Hindlimb muscle (tissue), 1 donor: Measurements from ENCODE around the gene ATP1B3. TPM values are rescaled to one million over a fixed set of nuclear protein-coding genes. Genes with fewer than 3 reads are reported as not detected.
"Not testable (repeated sequence)": the region's sequence is repeated elsewhere in the genome, so short reads cannot be mapped to it uniquely, and the experiment has no call there.

Source experiments
- DNase-seq: peaks from one replicate; pipeline ENCODE4 v3.0.0-alpha.2; 2013
- polyA plus RNA-seq: library from polyadenylated mRNA; unstranded; fragments of 120-200 nt; gene quantifications from one replicate; pipeline ENCODE4 v1.2.1, GENCODE V29; 2013; ENCODE audit not compliant: insufficient read length

ATP1B3 gene
- polyA plus RNA-seq, 1 donor: 89.0 TPM

DNA sequence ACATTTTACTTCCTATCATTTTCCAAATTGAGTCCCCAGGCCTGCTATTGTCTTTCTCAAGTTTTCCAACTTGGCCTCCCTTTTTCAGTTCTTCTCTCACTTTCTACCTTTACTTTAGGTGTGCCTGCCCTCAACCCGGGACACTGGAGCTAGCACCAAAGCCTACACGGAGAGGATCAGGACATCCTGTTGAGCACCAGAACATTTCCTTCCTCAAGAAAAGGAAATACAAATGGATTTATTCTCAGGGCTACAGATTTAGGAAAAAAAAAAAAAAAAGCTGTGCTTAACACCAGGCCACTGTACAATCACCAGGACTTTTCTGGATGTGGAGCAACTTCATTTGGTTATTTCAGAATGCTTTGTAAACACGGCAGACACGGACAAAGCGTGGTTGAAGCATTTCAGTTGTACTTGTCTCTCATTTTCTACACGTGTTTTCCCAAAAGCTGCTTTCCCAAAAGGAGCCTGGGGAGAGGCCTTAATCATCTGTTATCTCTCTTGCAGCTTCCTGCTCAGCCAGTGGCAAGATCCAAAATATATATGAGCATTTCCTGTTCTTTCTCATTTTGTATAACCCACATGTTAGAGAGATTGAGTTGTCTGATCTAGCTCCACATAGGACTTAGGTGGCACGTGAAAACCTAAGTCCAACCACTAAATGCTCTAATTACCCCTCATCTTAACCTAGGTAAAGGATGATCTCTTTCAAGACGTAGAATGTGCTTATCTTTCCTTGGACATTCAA is 15.5 kb upstream of the ATP1B3 start:
- DNase-seq: no peak

DNA sequence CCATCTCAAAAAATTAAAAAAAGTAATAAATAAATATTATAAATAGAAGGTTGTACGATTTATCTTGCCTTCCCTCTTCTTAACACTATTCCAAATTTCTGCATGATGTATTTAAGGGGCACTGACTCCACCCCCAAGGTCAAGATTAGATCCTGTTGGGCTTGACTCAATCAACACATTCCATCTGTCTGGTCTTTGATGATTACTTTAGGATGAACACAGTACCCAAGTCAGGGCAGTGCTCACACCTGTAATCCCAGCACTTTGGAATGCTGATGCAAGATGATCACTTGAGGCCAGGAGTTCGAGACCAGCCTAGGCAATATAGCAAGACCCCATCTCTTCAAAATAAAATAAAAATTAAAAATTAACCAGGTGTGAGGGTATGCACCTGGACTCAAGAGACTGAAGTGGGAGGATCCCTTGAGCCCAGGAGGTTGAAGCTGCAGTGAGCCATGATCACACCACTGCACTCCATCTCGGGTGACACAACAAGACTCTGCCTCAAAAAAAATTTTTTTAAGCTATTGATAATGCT is 14.1 kb upstream of the ATP1B3 start:
- DNase-seq: no peak

DNA sequence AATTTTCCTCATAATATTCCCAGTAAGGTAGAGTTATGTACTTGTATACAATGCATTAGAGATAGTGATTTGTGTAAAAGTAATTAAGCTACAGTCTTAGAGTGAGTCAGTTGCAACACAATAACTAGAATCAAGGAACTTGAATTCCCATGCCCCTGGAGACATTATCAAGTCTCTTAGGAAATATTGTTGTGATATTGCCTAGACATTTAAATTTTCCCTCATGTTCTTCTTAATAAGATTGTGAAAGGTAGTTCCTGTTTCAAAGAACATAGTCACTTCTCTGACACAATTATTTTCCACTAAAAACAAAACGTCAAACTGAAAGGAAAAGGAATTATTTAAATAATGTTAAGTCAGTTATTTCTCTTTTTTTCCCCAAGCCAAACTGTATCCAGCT is 13.0 kb upstream of the ATP1B3 start:
- no peak for DNase-seq

DNA sequence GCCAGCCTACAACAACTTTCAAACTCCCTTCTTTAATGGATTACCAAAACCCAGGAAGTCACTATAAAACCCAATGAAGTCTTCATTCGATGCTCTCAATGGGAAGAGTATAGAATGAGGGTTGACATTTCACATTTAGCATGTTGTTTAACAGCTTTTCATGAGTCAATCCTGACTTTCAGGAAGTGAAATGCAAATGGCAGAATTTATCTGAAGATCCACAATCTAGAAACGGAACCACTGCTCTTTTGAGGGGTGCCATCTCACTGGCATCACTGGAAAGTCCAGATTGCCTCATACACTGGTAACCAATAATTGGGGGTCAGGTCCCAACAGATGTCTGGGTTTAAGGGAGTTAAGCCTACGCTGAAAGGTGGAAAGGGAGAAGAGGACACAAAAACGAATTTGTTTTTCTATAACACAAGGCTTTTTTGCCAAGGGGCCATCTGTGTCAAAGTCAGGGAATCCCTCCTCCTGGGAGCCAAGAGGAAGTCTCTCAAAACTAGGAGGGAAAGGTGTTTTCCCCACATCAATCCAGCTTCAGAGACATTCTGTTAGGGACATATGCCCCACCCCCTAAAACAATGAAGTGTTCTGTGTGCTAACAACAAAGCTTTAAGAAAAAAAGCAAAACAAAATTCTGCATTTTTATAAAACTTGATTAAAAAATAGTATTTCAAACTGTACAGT is 12.0 kb upstream of the ATP1B3 start:
- DNase-seq: no peak

DNA sequence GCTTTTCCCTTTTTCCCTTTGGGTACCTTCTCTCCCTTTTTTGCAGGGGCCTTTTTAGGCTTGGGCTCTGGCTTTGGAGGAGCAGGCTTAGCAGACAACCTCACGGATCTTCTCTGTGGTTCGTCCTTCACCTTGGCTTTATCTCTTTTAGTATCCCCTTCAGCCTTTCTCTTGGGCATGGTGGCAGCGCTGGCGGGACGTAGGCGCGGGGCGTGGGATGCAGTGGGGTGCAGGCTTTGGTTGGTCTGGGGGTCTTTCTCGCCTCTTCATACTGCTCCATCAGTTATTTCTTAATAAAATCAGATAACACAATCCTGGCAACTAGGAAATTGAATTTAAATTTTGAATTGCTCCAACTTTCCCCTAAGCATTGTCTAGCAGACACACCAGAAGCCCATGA is 11.3 kb upstream of the ATP1B3 start:
- DNase-seq: no peak

DNA sequence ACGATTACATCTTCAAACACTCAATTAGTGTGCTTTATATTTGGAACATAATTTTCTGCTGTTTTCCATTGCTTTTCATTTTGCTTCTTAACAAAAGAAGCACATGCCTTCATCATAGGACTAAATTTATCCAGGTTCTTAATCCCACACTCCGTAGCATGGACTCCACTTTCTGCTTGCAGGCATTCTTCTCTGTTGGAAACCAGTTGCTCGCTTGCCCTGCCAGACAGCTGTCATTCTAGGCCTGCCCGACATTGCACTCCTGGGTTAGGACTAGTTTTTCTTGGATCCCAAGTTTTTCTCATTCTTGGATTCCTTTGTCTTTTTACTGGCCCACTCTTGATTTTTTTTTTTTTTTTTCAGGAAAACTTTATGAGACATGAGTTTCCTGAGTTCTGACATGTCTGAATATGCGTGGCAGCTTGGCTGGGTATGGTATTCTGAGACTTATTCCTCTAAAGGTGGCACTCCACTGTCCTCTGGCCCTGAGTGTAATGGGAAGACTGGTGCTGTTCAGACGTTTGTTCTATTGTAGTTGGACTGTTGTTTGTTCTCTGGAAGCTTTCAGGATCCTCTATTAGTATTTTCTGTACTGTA is 6.3 kb upstream of the ATP1B3 start:
- DNase-seq: no peak

DNA sequence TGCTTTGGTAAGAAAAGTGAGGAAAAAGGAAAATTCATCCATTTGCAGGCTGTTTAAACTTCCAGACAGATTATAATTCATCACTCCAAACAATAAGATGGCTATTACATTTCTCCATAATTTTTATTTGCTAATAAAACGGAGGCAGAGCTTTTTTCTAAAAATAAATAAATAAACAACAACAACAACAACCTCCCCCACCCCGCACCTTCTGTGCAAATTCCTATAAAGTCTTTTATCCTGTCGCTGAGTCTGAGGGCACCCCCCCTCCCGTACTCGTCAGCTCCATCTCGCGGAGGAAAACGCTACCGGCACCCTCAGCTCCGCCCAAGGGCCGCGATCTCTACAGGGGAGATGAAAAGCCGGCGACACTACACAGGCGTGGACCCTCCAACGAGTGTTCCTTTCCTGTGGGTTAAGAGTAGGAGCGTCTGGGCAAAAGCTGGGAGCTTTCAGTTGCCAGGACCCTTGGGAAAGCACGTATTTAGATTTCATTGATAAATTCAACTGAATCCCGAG is 1.0 kb upstream of the ATP1B3 start:
- DNase-seq: peak; percentile 85

DNA sequence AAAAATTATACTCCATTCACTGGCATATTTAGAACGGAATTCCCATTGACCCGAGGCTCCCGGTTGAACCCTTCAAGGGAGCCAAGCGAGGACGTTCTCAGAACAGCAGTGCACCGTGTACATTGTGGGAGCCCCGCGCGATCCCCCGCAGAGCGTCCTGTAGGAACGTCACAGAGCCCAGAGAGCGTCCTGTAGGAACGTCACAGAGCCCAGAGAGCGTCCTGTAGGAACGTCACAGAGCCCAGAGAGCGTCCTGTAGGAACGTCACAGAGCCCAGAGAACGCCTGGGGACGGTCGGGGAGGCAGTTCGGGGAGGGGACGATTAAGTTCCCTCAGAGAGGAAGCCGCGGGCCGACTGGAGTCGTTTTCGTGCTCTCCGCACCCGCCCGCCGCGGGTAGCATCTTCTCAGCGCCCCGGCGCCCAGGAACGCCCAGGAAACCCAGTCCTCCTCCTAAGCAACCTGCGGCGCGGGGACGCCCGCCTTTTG is 506 bp upstream of the ATP1B3 start:
- DNase-seq: no peak

DNA sequence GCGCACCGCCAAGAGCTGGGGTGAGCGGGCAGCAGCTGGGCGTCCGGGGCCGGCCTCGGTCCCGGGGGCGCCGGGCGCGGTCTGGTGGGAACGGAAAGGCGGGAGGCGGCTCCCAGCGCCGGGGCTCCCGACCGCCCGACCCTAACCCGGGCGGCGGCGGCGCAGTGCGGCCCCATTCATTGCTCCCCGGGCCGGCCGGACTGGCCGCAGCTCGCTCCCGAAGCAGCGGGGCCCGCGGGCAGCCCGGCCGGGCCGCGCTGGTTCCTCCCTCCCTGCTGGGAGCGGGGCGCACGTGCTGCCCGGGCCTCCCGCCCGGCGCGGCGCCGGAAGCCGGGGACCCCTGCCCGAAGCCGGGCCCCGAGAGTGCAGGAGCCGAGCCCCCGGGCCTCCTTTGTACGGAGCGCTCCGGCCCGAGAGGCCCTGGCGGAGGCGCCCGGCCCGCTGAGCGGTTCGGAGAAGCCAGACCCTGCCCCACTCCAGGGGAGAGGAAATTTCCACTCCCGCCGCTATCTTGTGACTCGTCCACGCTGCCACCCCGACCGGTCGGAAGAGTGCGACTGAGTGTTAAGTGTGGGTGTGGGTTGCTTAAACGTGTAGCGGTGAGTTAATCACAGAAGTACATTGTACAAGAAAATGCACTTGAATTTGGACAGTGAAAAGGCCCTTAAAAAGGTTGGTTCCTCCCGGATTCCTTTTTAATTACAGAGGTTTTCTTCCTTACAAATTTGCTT is 613 bp downstream of the ATP1B3 start:
- DNase-seq: peak; percentile 46

DNA sequence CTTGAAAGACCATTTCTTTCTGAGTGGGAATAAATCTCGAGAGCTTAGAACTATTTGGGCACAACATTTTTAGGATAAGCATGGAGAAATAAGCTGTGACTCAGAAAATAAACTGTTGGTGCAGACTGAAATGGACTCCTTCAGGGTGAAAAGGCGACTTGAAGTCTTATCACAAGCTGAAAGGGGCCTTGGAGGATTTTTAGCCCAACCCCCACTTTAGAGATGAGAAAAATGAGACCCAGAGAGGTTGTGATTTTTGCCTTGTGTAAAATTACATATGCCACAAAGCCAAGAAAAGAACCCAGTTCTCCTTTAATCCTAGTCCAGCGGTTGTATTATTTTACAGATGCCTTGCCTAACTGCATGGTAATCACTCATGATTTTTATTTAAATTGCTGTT is 1.5 kb downstream of the ATP1B3 start:
- no peak for DNase-seq

DNA sequence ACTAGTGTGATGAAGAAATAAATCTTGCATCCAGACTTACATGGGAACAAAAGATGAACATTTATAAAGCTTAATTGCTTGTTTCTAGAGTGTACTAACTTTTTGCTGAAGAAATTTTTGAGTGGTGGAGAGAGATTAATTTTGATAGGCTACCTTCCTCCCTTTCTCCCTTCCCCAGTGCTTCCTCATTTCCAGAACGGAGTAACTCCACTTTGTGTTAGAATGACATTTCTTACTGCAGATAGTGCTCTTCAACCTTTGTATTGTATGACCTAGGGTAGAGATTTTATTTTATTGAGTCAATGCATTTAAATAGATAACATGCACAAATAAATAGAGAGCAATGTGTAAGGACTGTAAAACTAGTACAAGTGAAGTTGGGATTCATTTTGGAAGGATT is 1.9 kb downstream of the ATP1B3 start:
- DNase-seq: no peak

DNA sequence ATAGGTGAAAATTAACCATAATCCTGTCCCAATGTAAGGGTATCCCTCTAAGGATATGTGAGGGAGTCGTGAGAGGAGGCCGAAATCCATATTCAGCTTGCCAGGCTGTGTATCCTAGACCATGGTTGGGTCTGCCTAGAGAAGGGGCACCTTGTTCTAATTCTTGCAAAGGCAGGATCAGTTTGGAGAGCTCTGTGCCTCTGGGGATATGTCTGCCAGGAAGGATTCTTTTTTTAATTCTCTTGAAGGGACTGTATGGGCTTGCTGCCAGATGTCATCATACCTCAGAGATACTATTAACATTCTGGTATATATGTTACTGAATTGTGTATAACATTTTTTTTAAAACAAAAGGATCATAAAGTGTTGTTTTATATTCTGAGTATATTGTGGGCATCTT is 2.4 kb downstream of the ATP1B3 start:
- DNase-seq: no peak

DNA sequence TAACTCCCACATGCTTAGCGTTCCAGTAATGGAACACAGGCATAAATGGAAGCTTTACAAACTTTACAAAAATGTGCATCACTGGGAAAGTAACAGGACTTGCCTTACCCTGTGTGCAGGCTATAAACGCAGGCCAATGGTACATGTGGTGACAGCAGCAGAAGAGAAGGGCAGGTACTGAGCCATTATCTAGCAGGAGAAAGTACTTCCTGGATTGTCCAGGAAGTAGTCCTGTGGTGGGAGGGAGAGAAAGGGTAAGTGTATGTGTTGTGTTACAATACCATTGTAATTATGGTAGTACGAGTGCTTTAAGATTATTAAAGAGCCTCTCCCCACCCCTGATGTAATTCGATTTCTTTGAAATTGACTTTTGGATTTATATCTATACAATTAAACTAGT is 5.3 kb downstream of the ATP1B3 start:
- no peak for DNase-seq

DNA sequence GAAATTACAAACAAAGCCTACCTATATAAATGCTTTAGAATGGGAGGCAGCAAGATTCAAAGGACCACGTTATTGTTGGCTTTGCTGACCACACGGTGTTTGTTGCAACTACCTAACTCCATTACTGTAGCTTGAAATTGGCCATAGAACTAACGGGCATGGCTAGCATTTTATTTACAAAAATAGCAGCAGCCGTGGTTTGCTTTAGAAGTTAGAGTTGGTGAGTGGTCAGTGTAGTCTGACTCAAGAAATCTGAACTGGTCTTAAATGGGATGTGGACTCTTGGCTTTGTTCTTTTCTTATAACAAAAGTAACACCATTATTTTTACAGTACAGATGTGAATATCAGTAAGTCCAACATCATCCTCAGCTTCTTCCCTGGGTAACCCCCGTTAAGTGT is 10.6 kb downstream of the ATP1B3 start:
- no peak for DNase-seq

DNA sequence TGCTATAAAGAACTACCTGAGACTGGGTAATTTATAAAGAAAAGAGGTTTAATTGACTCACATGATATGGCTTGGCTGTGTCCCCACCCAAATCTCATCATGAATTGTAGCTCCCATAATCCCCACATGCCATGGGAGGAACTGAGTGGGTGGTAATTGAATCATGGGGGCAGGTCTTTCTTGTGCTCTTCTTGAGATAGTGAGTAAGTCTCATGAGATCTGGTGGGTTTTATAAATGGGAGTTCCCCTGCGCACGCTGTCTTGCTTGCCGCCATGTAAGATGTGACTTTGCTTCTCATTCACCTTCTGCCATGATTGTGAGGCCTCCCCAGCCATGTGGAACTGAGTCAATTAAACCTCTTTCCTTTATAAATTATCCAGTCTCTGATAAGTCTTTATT is 12.1 kb downstream of the ATP1B3 start:
- DNase-seq: not testable (repeated sequence)

DNA sequence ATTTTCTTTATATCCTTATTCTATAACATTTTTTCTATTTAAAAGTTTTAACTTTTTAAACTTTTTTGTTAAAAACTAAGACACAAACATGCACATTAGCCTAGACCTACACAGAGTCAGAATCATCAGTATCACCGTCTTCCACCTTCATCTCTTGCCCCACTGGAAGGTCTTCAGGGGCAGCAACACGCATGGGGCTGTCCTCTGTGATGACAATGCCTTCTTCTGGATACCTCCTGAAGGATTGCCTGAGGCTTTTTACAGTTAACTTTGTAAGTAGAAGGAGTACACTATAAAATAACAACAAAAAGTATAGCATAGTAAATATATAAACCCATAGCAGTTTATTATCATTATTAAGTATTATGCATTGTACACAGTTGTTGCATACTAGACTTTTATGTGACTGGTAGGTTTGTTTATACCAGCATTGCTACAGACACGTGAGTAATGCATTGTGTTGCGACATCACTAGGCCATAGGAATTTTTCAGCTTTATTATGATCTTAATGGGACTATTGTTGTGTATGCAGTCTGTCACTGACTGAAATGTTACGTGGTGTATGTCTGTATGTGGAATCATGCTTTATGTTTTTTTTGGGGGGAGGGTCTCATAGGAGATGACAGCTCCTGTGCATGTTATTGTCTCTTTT is 18.2 kb downstream of the ATP1B3 start:
- DNase-seq: no peak

DNA sequence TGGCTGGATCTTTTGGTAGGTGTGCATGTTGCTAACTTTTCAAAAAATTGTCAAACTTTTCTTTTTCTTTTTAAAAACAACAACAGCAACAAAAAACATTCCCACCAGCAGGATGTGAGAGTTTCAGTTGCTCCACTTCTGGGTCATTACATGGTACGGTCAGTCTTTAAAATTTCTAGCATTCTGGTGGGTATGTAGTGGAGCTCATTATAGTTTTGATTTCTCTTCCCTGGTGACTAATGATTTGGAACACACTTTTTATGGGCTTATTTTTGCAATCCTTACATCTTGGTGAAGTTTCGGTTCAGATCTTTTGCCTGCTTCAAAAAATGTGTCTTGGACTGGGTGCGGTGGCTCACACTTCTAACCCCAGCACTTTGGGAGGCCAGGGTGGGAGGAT is 19.3 kb downstream of the ATP1B3 start:
- no peak for DNase-seq

DNA sequence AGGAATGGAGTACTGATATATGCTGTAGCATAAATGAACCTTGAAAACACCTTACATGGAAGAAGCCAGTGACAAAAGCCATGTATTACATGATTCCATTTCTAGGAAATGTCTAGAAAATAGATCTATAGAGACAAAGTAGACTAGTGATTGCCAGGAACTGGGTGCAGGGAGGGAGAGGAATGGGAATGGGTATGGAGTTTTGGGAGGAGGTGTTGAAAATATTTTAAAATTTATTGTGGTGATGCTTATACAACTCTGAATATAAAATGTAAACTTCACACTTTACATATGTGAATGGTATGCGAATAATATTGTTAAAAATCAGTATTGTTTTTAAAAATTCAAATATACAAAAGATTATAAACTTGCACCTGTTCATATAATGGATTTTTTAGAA is 22.5 kb downstream of the ATP1B3 start:
- DNase-seq: no peak

DNA sequence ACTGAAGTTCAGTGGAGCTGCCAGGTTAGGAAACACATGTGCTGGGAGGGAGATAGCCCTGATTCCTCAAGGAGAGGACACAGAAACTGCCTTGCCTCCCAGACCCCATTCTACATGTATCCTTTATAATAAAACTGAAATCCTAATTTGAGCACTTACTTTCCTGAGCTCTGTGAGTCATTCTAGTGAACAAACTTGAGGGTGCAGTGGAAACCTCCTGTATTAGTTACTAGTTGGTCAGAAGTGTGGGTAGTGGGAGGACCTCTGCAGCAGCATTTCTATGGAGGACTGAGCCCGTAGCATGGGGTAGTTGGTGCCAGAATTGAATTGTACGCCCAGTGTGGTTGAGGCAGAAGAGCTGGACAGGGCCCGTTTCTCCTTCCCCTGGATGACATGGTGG is 23.9 kb downstream of the ATP1B3 start:
- no peak for DNase-seq

DNA sequence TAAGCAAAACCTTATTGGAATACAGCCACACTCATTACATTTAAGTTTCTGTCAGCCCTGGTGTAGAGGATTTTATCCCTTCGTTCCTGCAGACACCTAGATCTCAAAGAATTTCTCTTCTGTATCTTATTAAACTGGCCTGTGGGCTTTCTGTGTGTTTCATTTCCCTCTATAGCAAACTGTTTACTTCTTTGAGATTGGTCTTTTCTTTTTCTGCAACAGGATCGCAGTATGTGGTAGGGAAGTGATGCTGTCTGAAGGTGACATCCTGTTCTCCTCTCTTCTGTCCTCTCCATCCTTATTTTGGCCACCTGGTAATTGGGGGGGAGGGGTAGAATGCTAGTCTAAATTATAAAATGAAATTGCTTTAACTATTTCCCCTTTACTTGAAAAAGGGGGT is 25.5 kb downstream of the ATP1B3 start:
- no peak for DNase-seq

DNA sequence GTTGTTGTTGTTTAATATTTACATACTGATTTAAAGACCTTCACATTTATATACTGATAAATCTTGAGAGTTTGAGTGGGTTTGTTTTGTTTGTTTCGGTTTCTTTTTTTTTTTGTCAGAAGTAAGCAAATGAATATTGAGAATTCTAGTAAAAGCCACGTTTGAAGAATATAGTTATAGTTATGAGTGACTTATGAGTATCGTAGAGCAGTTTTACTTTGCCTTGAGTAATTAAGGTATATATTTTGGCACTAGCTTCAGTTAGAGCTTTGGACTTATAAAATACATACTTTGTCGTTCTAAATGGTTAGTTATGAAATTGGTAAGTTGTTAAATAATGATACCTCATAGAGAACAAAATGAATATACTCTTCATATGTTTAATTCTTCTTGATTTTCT is 27.8 kb downstream of the ATP1B3 start:
- DNase-seq: no peak

DNA sequence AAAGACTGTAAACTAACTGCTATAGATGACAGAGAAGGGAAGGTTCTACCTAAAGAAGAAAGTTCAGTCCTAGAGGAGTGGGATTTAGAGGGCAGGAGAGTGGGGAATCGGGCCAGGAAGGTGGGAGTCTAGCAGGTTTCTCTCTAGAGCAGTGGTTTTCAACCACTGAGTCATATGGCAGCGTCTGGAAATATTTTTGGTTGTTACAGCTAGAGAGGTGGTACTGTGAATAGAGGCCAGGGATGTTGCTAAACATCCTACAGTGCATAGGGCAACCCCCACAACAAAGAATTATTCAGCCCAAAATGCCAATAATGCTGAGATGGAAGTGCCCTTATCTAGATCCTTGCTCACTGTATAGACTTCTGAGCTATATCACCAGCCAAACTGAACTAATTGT is 28.7 kb downstream of the ATP1B3 start:
- DNase-seq: no peak
